A549 (cell line): ENCODE results near the gene PADI6. TPM values are rescaled to one million over a fixed set of nuclear protein-coding genes. Genes with fewer than 3 reads are reported as not detected.

Source experiments
- ATAC-seq, 2 experiments: fragments of 200-7000 bp in 1 of 2; fragments of >200 bp in 1 of 2; cut with Nextera tagmentation in 1 of 2; cut with Tn5 transposase in 1 of 2; 3 replicates each; pipeline versions ENCODE4 v1.8.0 to v1.9.1; 2018 to 2020; ENCODE audit warnings: mild to moderate bottlenecking in 1 of 2, moderate library complexity in 1 of 2
- CTCF ChIA-PET: fragments of 300-600 bp; sonication (Branson Sonifier 250); formaldehyde crosslinking; extraction: SDS; loops from one replicate; lab custom pipeline; 2021; ENCODE audit warnings: antibody characterized with exemption, inconsistent platforms; lab: Yijun Ruan, JAX
- POLR2A ChIA-PET: fragments of 350-600 bp; formaldehyde crosslinking; extraction: SDS; loops from one replicate; lab custom pipeline; 2021; ENCODE audit warnings: antibody characterized with exemption, inconsistent platforms; lab: Yijun Ruan, JAX
- DNase-seq, 2 experiments: peaks; one replicate each; pipeline versions ENCODE4 v3.0.0 to v3.0.0-alpha.2; 2011 to 2016; ENCODE audit warnings: low read depth in 1 of 2, low spot score in 1 of 2
- FAIRE-seq: peaks from 2 replicates; lab custom pipeline; 2011; peaks lifted over from hg19 to GRCh38; lab: Jason Lieb, UNC
- H3K27ac ChIP-seq, 2 experiments: fragments of >200 bp; sonication (Bioruptor Twin); formaldehyde crosslinking; 3 replicates each; pipeline ENCODE4 v1.5.1; 2016 to 2017
- H3K4me1 ChIP-seq: fragments of >200 bp; sonication (Bioruptor Twin); formaldehyde crosslinking; 3 replicates; pipeline ENCODE4 v1.6.1; 2016
- H3K4me2 ChIP-seq: fragments of >200 bp; sonication (Bioruptor Twin); formaldehyde crosslinking; 3 replicates; pipeline ENCODE4 v1.6.1; 2016
- H3K4me3 ChIP-seq: fragments of >200 bp; sonication (Bioruptor Twin); formaldehyde crosslinking; 3 replicates; pipeline ENCODE4 v1.5.1; 2016
- H3K9me3 ChIP-seq: fragments of >200 bp; sonication (Bioruptor Twin); formaldehyde crosslinking; 3 replicates; pipeline ENCODE4 v1.6.1; 2016
- ATOH8 ChIP-seq: fragments of 250-450 bp; sonication (Bioruptor Pico); IDR thresholded peaks from 2 replicates; pipeline ENCODE4 v1.5.0; 2020; ENCODE audit warnings: low read depth, mild to moderate bottlenecking, moderate library complexity
- BCL3 ChIP-seq: fragments of >200 bp; sonication (Bioruptor Twin); formaldehyde crosslinking; IDR thresholded peaks from 3 replicates; pipeline ENCODE4 v1.6.1; 2016
- CBX8 ChIP-seq: fragments of 200-600 bp; sonication (generic); IDR thresholded peaks from 2 replicates; pipeline ENCODE4 v1.6.1; 2016
- EHMT2 ChIP-seq: fragments of 200-600 bp; sonication (generic); IDR thresholded peaks from 2 replicates; pipeline ENCODE4 v1.6.1; 2016; ENCODE audit warnings: antibody characterized with exemption, low read depth, mild to moderate bottlenecking, moderate library complexity
- EP300 ChIP-seq, 2 experiments: fragments of >200 bp; sonication (Bioruptor Twin); formaldehyde crosslinking; IDR thresholded peaks; 2 replicates in 1 of 2; 3 replicates in 1 of 2; pipeline ENCODE4 v1.6.1; 2016 to 2017
- ESRRA ChIP-seq: fragments of 150-350 bp; IDR thresholded peaks from 2 replicates; pipeline ENCODE4 v1.6.1; 2014; ENCODE audit warnings: mild to moderate bottlenecking, low read length, borderline replicate concordance
- FOSB ChIP-seq: fragments of 250-450 bp; sonication (Bioruptor Pico); IDR thresholded peaks from 2 replicates; pipeline ENCODE4 v1.5.0; 2020; ENCODE audit warnings: mild to moderate bottlenecking, moderate library complexity
- HDAC2 ChIP-seq: fragments of 200-600 bp; sonication (generic); IDR thresholded peaks from 2 replicates; pipeline ENCODE4 v1.6.1; 2016
- HES2 ChIP-seq: fragments of >200 bp; sonication (Bioruptor Twin); formaldehyde crosslinking; IDR thresholded peaks from 2 replicates; pipeline ENCODE4 v1.6.1; 2016
- MAFK ChIP-seq: fragments of 450-650 bp; IDR thresholded peaks from 2 replicates; pipeline ENCODE4 v1.6.1; 2014; ENCODE audit not compliant: partially characterized antibody
- MAZ ChIP-seq: fragments of 150-350 bp; IDR thresholded peaks from 2 replicates; pipeline ENCODE4 v1.6.1; 2014; ENCODE audit warnings: antibody characterized with exemption, low read depth, low read length, borderline replicate concordance
- NPAS2 ChIP-seq: fragments of 250-450 bp; sonication (Bioruptor Pico); IDR thresholded peaks from 2 replicates; pipeline ENCODE4 v1.8.0; 2022; ENCODE audit warnings: mild to moderate bottlenecking, moderate library complexity, borderline replicate concordance
- PBX3 ChIP-seq: IDR thresholded peaks from 2 replicates; pipeline ENCODE4 v1.6.1; 2012
- POLR2AphosphoS2 ChIP-seq: conservative IDR thresholded peaks from 2 replicates; pipeline ENCODE4 v1.6.1; 2012; ENCODE audit warnings: low read length, improper control_type of control experiment, inconsistent platforms
- RAD21 ChIP-seq, 2 experiments: fragments of >200 bp in 1 of 2; sonication (Bioruptor Twin) in 1 of 2; formaldehyde crosslinking in 1 of 2; IDR thresholded peaks in 1 of 2; conservative IDR thresholded peaks in 1 of 2; 2 replicates in 1 of 2; 3 replicates in 1 of 2; pipeline ENCODE4 v1.6.1; 2012 to 2018; ENCODE audit warnings: inconsistent platforms in 1 of 2
- RCOR1 ChIP-seq: fragments of 150-350 bp; IDR thresholded peaks from 2 replicates; pipeline ENCODE4 v1.6.1; 2014; ENCODE audit warnings: antibody characterized with exemption, low read length, low read depth
- SMC3 ChIP-seq: fragments of >200 bp; sonication (Bioruptor Twin); formaldehyde crosslinking; IDR thresholded peaks from 3 replicates; pipeline ENCODE4 v1.6.1; 2018; ENCODE audit warnings: inconsistent platforms
- ZC3H11A ChIP-seq: fragments of 450-650 bp; IDR thresholded peaks from 2 replicates; pipeline ENCODE4 v1.6.1; 2014; ENCODE audit warnings: antibody characterized with exemption, mild to moderate bottlenecking
- ZFP36 ChIP-seq: fragments of 450-650 bp; IDR thresholded peaks from 2 replicates; pipeline ENCODE4 v1.6.1; 2014; ENCODE audit warnings: borderline replicate concordance; ENCODE audit not compliant: partially characterized antibody
- WGBS: methylation state at CpG from one replicate; pipeline ENCODE4 v1.1.6; 2017; ENCODE audit errors: missing lambda C conversion rate; 5-methylcytosine and 5-hydroxymethylcytosine counted together
- polyA plus RNA-seq, 4 experiments: library from polyadenylated mRNA; depleted of rRNA in 3 of 4; stranded (reverse); fragments of >200 nt; fragmentation: RNase III in 1 of 4; extraction: RNeasy Plus Mini Kit Qiagen cat#74134 plus additional on column Dnase treatment in 1 of 4; gene quantifications; 2 replicates in 3 of 4; 3 replicates in 1 of 4; pipeline ENCODE4 v1.2.3, GENCODE V29; 2011 to 2017

The PADI6 gene
- polyA plus RNA-seq, 2 of the 4 experiments (the other 2 are of a cell fraction), result not detected

DNA sequence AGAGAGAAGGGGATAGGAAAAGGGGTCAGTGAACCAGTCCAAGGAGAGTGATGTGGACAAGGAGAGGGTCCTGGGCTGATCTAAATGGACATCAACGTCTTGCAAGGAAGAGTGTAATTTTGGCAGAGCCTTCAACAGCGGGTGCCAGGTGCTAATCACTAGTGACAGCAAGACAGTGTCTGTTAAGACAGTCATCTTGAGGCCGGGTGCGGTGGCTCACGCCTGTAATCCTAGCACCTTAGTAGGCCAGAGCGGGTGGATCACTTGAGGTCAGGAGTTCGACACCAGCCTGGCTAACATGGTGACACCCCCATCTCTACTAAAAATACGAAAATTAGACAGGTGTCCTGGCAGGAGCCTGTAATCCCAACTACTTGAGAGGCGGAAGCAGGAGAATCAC is 12.2 kb upstream of the PADI6 start (continued):
- TF ChIP-seq BCL3, result no peak
- no peak for TF ChIP-seq HES2
- TF ChIP-seq EP300 (IDR thresholded peaks at IDR 0.05), result no peak
- TF ChIP-seq RCOR1, result no peak

GRCh38 chr1:17360272-17360956 is 11.6 kb upstream of the PADI6 start:
- Histone ChIP-seq H3K4me2 (no peak overlapping the region), H3K4me1 (no peaks in the 10 kb centered on the region), H3K27ac (no peak overlapping the region), H3K9me3 (no peaks in the 10 kb centered on the region; the same call in 2 of the 3 replicates), H3K4me3 (no peak overlapping the region)
- WGBS, result 92% methylated on average over 6 of the region's 11 CpGs
- FAIRE-seq (no peak), ATAC-seq (no peak), DNase-seq (no peak)
- ChIA-PET POLR2A (no interaction called here), CTCF (no interaction called here)
- TF ChIP-seq MAFK (no peak), ATOH8 (CRISPR knock-in tag) (no peak), EP300 (IDR thresholded peaks at IDR 0.05) (no peak), NPAS2 (CRISPR knock-in tag) (no peak), ESRRA (no peak), RCOR1 (no peak), EHMT2 (no peak), RAD21 (conservative IDR thresholded peaks at IDR 0.05 in 1 of 2, IDR thresholded peaks at IDR 0.05 in 1 of 2) (no peak), HDAC2 (no peak)
- TF ChIP-seq, all 56 proteins: peak for 0

DNA sequence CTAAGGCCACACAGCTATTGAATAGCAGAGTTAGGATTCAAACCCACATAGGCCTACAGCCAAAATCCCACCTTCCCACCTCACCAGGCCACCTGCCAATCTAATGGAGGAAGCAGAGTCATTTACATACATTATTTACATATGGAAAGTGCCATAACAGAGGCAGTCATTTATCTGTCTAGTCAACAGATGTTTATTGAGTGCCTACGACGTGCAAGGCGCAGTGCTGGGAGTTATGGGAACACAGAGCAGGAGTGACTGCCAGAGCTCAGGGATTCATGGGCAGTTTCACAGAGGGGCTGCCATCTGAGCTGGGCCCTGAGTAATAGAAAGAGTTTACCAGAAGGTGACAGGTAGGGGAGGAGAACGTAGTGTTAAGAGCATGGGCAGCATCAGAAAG is 10.3 kb upstream of the PADI6 start:
- TF ChIP-seq ZC3H11A, result no peak
- TF ChIP-seq EHMT2, result no peak
- no peak for TF ChIP-seq FOSB (CRISPR knock-in tag)
- TF ChIP-seq MAZ, result no peak
- no peak for TF ChIP-seq PBX3
- TF ChIP-seq CBX8, result no peak
- no peak for TF ChIP-seq POLR2AphosphoS2
- TF ChIP-seq NPAS2 (CRISPR knock-in tag), result no peak
- TF ChIP-seq ESRRA, result no peak
- no peak for TF ChIP-seq SMC3
- FAIRE-seq, result no peak
- no peaks in the 10 kb centered on the region for H3K4me1 ChIP-seq
- H3K9me3 ChIP-seq, result no peaks in the 10 kb centered on the region; the same call in 2 of the 3 replicates
- no peak overlapping the region for H3K27ac ChIP-seq
- no peak for DNase-seq
- 87% methylated on average over 4 of the region's 4 CpGs for WGBS
- POLR2A ChIA-PET, result no interaction called here
- H3K4me2 ChIP-seq, result no peak overlapping the region
- H3K4me3 ChIP-seq, result no peak overlapping the region
- no peak for ATAC-seq
- CTCF ChIA-PET, result no interaction called here

DNA sequence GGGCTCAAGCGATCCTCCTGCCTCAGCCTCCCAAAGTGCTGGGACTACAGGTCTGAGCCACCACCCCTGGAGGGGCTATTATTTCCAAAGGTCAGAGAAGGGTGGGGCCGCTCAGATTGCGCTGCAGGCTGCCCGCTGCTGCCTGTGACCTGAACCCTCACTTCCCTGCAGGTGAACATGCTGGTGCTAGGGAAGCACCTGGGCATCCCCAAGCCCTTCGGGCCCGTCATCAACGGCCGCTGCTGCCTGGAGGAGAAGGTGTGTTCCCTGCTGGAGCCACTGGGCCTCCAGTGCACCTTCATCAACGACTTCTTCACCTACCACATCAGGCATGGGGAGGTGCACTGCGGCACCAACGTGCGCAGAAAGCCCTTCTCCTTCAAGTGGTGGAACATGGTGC is 8.6 kb upstream of the PADI6 start:
- DNase-seq, result no peak
- Histone ChIP-seq H3K27ac (no peak overlapping the region), H3K4me1 (no peaks in the 10 kb centered on the region), H3K4me3 (no peak overlapping the region), H3K9me3 (no peaks in the 10 kb centered on the region; the same call in 2 of the 3 replicates), H3K4me2 (no peak overlapping the region)
- TF ChIP-seq ZFP36, result no peak
- 51% methylated on average over 3 of the region's 12 CpGs for WGBS
- FAIRE-seq, result no peak
- ChIA-PET CTCF (interaction anchor here (1.0 kb wide), 1 partner anchor 27 kb away, joined by 4 read pairs; no protein-coding TSS in a partner anchor), POLR2A (no interaction called here)
- no peak for ATAC-seq
